Bone marrow (tissue), 2 donors: ENCODE data around the gene KCNIP1.

Experiments used
- DNase-seq, 2 donors: peaks; one replicate each; lab custom pipeline; 2025; lab: John Stamatoyannopoulos, UW

The KCNIP1 gene

DNA sequence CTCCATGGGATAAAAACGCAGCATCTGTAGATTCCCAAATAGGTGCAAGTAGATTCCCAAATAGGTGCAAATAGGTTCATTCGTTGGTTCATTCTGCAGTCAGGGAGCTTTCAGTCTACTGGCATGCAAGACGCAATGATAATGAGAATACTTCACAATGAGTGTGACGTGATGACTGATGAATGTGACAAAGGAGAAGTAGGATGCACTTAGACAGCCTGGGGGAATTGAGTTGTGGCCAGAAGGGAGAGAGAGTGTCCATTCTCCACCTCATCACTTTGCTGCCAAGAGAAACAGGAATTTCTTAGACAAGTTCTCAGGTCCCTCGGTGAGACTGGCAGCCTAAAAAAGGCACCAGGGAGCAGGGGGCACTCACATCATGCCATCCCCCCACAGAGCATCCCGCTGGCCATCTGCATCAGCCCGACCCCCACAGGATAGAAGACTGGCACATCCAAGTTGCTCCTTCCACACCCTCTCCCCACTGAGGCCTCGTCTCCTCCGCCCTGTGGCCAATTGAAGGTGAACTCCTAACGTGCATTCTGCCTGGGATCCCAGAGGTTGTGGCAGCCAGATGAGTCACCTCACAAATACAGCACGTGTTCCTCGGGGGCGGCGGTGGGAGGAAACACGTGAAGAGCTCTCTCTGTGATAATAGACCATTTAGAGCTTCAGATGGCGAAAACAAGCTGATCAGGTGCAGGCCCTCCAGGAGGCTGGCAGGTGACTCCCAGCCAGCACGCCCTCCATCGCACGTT is 19.9 kb upstream of the KCNIP1 start:
- no peak for DNase-seq

DNA sequence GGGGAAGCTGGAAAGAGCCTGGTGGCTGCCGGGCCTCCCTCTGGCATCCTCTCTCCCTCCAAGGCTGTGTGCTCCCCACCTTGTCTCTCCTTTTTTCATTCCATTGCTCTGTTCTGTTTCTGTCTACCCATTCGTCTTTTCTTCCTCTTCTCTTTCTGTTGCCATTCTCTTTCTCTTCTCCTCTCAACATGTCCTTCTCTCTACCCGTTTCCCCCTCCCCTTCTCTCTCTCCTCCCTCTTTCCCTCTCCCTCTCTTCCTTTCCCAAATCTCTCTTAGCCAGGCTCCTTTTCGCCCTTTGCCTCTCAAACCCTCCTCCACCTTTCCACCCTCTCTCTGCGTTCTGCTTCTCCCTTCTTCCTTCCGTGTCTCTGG is 19.4 kb upstream of the KCNIP1 start:
- no peak for DNase-seq

DNA sequence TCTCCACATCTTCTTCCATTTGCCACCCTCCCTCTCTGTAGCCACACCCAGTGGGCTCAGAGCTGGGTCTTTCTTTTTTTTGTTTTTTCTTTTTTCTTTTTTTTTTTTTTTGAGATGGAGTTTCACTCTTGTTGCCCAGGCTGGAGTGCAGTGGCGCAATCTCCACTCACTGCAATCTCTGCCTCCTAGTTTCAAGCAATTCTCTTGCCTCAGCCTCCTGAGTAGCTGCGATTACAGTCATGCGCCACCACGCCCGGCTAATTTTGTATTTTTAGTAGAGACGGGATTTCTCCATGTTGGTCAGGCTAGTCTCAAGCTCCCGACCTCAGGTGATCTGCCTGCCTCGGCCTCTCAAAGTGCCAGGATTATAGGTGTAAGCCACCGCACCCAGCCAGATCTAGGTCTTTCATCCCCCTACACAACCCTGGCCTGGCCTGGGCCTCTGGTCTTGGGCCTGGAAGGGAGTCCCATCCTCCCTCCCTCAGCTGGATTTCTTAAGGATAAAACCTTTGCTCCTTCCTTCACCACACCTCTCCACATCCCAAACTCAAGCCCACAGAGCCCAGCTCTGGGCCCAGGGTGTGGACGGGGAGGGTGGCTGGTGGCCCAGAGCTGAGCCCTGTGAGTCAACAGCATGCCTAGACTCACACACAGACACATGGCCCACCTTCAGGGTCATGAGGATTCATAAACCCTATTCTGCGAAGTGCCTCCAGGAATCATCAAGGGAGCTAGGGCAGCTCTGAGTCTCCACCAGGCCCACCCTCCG is 18.8 kb upstream of the KCNIP1 start:
- no peak for DNase-seq

DNA sequence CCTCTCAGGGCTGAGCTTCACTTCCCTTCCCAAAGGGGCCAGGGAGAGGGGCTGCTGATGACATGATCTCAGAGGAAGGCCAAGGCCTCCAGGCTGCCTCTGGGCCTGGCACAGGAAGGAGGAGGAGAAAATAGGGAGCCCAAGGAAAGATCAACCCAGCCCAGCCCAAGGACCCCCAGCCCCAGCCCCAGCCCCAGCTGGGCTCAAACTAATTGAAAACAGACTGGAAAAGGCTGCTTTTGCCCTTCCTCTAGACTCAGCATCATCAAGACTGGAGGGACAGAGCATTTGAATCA is 18.3 kb upstream of the KCNIP1 start:
- no peak for DNase-seq

DNA sequence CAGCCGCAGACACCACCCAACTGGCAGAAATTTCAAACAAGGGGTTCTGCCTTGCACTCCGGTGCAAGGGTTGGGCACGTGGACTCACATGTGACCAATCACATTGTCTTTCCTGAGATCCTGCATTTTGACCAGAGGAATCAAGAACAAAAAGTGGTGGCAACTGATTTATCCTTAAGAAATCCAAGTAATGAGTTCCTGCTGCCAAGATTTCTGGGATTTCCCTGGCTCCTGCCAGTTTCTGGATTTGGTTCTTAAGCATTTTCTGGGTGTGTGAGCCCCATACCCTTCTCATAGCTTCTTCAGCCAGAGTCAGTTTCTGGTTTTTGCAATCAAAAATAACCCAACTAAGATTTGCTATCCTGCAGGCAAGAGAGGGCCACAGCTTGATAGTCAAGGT is 17.4 kb upstream of the KCNIP1 start:
- no peak for DNase-seq

DNA sequence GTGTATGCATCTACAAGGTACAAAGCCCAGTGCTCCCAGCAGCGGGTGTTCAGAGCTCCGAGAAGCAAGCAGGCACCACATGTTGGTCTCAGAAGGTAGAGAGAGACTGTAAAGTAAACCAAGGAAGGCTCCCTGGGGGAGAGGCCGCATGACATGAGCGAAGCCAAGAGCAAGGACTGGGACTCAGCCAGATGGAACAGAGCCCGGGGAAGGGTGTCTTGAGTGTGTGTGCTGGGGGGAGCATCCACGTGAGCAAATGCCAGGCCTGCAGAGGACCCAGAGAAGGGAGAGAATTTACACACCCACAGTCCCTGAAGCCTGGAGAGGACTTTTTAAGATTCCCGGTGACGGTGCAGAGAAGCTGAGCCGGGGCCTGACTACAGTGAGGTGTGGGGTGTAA is 15.2 kb upstream of the KCNIP1 start:
- no peak for DNase-seq

DNA sequence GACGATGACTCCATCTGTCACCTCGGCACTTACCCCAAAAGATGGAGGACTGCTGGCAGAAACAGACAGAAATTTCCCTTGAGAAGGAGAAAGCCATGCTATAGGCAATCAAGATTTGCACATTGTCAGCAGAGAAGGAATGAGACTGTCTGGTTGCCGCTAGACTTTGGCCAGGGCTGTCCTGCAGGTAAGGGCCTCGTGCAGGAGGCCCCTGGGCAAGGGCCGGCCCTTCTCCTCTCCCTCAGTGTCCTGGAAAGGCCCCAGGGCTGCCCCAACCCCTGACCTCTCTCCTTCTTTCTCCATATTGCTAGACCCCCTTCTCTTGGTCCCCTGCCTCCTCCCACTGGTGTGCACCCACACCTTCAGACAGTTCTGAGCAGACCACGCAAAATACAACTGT is 14.6 kb upstream of the KCNIP1 start:
- no peak for DNase-seq

DNA sequence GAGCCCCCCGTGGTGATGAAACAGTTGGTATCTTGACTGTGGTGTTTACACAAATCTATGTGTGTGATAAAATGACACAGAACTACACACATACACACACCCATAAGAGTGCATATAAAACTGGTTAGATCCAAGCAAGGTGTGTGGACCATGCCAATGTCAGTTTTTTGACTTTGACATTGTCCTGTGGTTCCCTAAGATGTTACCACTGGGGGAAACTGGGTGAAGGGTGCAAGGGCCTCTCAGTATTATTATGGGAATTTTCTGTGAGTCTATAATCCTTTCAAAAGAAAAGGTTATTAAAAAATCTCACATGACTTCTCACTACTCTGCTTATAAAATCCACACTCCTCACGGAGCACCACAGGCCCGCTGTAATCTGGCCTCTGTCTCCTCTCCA is 13.4 kb upstream of the KCNIP1 start:
- no peak for DNase-seq

DNA sequence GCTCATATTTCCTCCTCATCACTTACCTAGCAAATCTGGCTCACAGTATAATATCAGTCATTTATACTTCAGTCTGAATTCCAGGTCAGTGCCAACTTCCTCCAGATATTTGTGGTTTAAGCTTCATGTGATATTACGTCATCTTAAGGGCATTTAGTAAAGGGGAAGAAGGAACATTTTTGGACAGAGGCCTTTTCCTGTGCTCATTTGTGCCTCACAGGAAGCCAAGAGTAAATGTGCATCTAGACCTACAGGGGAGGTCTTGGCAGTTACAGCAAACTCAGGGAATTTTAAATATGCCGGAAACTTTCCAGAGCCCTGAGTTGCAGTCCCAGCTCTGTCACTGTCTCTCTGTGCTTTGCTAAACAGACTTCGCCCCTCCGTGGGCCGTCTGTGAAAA is 12.3 kb upstream of the KCNIP1 start:
- DNase-seq, result peak in 1 of 2 donors; percentile 45

DNA sequence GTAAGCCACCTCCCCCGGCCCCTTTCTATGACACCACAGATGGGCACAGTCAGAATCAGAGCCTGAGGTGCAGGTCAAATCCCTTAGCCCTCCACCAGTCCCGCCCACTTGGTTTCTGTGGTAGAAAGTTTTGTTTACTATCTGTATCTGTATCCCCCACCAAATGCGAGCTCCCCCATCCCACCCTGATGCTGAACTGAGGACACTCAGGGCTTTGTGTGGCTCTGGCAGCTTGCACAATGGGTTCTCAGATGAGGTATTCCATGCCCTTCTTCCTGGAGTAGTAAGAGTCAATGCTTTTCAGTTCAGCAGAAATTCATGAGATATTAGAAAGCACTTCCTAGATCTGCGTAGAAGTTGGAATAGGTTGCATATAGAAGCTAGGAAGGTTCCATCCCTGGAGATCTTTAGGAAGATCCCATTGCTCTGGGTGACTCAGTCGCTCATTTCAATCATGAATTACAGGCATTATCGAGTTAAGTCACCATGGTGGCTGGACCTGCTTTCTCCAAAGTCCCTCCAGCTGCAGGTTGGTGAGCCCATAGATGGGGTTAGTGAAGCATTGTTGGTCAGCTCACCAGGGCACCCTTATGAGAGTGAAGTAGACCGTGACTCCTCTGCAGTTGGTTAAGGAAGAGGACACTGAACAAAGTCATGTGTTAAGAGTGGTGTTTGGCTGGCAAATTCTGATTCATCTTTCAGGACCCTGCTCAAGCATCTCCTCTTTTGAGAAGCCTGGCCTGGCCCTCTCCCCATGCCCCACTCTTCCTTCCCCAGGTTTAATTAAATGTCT is 10.6 kb upstream of the KCNIP1 start:
- no peak for DNase-seq

DNA sequence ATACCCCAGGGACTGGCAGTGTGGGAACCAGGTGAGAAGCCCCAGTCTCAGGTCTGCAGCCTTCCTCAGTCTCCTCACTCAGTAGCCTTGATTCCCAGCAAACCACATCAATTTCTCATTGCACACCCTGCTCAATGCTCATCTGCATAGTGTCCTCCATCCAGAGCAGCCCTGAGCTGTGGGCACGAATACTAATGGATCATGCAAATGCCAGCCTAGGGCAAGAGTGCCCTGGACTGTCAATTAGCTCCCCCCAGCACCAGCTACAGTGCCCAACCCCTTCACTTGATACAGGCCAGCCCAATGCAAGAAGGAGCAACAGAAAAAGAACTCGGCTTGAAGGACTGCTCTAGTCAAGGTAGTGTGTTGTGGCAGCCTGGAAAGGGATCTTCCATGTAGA is 9.8 kb upstream of the KCNIP1 start:
- DNase-seq, result no peak

DNA sequence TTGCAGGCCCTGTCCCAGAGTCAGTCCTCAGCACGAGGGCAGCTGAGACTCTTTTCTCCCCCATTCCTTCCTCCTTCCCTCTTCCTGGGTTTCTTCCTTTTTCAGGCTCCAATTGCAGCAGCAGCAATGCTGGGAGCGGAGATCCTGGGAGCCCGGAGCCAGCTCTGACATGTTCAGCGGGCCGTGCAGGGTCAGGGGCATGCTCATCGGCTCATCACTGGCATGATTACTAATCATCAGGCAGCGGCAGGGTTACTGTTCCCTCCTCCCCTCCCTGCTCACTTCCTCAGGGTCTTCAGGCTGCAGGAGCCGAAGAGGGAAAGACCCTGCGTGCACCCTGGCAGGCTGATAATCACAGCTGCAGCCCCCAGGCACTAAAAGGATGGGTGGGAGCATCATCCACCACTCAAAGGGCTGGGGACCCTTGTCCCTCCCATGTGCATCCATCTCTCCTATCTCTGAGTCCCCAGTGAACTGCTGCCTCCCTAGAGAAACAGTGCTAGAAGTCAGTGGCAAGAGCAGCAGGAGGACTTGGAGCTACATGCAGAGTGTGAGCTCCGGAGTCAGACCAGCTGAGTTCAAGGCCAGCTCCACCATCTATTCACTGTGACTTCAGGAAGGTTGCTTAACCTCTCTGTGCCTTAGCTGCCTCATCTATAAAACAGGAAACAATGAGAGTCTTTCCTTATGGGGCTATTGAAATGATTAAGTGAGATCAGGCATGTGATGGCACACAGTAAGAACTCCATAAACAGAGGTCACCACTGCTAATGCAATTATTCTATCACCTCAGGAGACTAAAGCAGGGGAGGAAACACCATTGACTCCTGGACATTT is 7.8 kb upstream of the KCNIP1 start:
- DNase-seq, result no peak

DNA sequence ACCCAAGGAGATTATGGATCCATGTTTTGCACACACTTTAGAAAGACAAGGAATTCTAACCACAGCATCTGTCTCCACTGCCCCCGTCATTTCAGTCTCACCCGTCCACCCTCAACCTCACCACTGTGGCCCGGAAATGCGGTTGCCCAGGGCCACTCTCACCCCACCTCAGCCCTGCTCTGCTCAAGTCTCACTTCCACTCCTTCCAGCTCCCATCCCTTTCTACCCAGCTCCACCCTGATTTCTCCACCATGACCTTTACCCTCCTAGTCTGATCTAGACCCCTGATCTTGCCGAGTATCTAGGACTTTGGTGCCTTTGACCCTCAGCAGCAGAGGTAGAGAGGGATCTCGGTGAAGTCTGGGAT is 7.2 kb upstream of the KCNIP1 start:
- no peak for DNase-seq

DNA sequence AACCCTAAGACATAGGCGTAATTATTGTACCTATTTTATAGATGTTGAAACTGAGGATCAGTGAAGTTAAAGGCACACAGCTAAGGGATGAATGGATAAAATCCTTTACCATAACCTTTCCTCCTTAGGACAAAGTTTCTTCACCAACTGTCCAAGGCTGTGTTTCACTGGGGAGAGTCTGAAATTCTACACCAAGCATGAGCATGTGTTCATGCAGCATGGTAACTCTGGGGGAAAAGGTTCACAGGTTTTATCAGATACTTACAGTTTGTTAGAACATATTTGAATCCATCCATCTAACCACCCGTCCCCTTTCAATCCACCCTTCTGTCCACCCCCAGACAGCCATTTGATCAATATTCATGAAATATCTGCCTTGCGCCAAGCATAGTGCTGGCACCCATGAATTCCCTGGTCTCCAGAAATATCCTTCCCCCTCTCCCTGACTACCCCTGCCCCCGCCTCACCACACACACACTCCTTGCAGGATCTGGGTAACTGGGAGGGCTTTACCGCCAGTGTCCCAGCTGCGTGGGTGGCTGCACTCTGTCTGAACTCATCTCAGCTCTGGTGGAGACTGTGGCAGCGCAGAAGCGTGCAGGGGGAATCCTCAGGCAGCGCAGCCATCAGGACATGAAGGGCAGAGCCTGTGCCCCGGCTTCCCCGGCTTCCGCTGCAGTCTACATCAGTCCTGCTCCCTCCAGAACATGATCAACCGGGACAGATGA is 6.3 kb upstream of the KCNIP1 start:
- DNase-seq, result no peak

DNA sequence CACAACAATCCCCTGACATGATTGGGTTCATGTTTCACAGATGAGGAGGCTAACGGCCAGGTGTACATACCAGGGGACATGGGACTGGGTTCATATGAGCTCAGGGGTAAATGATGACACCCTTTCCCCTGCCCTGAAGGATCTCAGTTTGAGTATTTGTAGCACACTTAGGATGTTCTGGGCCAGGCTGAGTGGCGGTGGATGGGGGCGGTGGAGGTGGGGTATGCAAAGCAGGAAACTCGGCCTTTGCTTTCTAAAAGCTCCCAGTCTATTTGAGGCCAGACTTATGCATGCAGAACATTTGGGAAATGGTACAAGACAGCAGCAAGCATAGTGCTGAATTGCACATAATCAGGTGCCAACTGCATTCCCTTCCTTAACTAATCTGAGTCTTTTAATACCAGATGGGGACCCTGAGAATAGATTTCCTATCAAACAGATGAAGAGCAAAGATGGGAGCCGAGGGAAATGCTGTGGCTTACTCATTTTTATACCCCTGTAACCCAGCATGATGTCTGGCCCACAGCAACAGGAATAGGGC is 4.9 kb upstream of the KCNIP1 start:
- DNase-seq, result no peak

DNA sequence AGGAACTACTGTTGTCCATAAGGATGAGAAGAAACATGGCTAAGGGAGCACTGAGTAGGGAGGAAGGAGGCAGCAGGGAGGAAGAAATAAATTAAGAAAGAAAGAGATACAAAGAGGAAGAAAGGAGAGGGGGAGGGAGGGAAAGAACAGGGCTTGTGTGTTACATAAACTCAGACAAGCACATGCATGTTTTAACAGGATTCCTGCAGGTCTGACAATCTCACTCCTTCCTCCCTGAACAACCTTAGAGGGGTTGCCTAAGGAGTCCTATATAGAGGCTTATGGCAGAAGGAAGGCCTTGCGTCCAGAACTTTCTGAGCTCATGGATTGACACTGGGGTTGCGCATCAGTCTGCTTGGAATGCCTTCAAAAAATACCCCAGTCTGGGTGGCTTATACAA is 4.2 kb upstream of the KCNIP1 start:
- DNase-seq, result no peak

DNA sequence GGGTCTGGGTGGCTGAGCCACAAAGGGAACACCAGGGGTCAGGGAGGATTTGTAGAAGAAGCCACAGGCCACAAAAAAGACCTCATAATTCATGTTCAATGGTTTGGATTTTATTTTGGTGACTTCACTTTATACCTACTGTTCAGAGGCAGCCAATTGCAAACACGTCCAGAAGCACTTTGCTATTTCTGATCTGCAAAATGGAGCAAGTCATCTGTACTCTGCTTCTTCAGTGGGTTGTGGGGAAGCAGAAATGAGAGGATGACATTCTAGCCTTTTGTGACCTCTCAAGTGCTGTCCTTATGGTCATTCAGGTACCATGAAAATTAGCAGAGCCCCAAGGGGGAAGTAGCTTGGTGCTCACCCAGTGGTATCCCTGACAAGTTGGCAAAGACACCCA is 2.5 kb upstream of the KCNIP1 start:
- DNase-seq, result no peak

DNA sequence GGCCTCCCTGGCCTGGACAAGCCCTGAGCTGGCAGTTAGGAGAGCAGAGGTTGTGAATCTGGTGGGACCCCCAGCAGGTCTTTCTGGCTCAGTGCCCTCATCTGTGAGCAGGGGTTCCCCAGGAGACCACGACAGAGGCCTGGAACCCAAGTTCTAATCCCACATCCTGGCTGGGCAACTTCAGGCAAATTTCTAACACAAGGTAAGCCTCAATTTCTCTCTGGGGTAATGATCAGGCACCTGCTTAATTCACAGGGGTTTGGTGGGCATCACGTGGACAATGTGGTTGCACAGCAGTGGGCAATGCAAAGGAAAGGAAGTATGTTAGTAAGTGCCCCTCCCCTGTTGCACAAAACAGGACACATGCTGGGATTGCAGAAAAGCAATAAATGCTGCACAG is 1.9 kb upstream of the KCNIP1 start:
- DNase-seq, result no peak

DNA sequence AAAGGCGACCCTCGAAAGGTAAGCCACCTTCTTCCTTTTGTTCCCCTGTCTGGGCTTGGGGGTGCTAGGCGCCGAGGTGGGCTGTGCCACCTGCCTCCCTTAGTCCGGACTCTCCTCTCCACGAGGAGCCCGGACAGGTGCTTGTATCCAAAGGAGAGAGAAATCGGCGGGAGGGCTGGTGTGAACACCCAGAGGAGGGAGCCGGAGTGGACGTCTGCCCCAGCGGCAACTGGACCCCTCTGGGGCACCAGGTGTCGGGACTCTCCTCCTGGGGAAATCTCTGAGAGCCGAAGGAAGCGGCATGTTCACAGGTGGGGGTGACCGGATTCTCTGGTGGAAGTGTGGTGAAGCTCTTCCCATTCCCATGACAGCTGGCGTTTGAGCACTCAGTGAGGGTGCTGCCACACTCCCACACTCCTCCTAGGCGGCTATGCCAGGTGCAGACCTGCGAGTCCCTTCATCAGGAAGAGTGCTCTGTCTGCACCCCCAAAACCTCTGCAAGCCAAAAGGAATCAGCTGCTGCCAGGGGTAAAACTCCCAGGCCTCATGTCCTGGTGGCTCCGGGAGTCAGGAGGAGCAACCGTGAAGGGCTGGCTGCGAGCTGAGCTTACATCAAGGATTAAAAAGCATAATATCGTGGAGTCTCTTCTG is 921 bp downstream of the KCNIP1 start:
- DNase-seq, result no peak

DNA sequence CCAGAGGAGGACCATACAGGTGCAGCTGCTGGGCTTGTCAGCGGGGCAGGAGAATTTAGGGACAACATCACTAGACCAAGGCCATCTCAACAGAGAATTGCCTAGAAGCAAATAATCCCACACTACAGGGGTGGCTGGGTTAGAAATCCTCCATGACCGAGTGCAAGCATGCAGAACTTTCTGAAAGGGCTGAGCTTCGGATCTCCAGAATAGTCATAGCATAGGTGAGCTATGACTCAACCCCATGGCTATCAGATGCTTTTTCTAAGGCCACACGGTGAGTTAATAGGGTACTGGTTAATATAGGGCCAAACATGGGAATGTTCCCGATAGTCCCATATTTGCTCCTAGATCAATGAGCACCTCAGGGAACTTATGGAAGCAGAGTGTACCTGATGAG is 4.2 kb downstream of the KCNIP1 start:
- no peak for DNase-seq
